ENCODE measurements around the gene PROCA1.
A peak's percentile ranks its signal among the peaks of the same experiment; 100 is the strongest.

DNA sequence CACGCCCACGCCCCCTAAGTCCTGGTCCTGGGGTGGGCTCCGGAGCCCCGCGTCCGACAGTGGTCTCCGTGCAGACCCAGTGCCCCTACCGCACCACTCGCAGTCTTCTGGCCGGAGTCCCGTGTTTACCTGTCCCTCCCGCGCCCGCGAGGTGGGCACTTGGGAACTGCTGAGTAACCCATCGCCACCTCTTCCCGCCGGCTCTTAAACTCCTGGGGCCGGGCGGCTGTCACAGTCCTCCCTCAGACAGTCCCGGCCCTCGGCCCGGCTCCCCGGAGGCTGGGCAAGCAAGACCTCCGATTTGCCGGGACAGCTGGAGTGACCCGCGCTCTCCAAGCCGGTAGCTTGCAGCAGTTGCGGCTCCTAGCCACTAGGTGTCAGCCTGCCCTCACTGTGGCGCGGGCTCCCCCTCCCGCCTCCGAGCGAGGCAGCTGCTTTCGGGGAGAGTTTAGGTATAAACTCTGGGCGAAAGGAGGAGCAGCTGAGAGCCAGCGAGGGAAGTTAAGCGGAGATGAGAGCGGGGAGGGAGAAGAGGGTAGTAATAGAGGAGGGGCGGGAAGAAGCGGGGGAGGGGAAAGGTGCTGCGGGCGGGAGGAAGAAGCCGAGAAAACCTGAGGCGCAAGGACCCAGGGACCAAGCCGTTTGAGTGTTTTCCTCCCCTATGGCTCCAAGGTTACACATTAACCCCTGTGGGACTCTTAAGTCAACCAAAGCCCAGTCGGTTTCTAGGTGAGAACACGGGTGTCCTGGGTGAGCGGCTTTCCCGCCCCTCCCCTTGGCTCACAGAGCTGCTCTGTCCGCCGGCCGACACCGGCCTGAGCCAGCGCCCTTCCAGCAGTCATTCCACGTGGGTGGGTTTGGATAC, 15.2 kb upstream of the PROCA1 start:
- TF ChIP-seq, protein P1, sequence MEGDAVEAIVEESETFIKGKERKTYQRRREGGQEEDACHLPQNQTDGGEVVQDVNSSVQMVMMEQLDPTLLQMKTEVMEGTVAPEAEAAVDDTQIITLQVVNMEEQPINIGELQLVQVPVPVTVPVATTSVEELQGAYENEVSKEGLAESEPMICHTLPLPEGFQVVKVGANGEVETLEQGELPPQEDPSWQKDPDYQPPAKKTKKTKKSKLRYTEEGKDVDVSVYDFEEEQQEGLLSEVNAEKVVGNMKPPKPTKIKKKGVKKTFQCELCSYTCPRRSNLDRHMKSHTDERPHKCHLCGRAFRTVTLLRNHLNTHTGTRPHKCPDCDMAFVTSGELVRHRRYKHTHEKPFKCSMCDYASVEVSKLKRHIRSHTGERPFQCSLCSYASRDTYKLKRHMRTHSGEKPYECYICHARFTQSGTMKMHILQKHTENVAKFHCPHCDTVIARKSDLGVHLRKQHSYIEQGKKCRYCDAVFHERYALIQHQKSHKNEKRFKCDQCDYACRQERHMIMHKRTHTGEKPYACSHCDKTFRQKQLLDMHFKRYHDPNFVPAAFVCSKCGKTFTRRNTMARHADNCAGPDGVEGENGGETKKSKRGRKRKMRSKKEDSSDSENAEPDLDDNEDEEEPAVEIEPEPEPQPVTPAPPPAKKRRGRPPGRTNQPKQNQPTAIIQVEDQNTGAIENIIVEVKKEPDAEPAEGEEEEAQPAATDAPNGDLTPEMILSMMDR (IDR thresholded peaks at IDR 0.05) = peak in 5 of 6 experiments; percentile 99 to 100 (median 100)
- TF ChIP-seq POLR2A (IDR thresholded peaks at IDR 0.05) = peak in 1 of 2 donors; percentile 20
